Measurements from ENCODE around the gene RAB42.
"Not testable (repeated sequence)": the region's sequence is repeated elsewhere in the genome, so short reads cannot be mapped to it uniquely, and the experiment has no call there.

Gene RAB42

DNA sequence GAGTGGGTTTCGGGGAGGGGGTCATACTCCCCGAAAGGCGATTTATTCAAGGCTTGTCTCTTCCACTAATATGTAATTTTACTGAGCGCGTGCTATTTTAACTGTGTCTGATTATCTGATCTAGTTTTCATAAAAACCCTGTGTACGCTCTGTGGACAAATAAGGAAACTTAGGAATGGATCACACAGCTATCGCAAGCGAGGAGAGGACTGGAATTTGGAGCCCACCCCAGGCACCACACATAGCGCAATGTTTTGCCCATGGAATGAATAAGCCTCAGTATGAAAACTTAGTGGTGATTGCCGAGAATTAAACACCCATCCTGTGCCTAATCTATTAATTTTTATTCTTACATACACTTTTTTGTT lies 9.8 kb upstream of the RAB42 start:
- H3K4me3 ChIP-seq (ENCODE audit: low read length): peak overlapping the region; percentile 98
- TF ChIP-seq, protein P1, sequence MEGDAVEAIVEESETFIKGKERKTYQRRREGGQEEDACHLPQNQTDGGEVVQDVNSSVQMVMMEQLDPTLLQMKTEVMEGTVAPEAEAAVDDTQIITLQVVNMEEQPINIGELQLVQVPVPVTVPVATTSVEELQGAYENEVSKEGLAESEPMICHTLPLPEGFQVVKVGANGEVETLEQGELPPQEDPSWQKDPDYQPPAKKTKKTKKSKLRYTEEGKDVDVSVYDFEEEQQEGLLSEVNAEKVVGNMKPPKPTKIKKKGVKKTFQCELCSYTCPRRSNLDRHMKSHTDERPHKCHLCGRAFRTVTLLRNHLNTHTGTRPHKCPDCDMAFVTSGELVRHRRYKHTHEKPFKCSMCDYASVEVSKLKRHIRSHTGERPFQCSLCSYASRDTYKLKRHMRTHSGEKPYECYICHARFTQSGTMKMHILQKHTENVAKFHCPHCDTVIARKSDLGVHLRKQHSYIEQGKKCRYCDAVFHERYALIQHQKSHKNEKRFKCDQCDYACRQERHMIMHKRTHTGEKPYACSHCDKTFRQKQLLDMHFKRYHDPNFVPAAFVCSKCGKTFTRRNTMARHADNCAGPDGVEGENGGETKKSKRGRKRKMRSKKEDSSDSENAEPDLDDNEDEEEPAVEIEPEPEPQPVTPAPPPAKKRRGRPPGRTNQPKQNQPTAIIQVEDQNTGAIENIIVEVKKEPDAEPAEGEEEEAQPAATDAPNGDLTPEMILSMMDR (conservative IDR thresholded peaks at IDR 0.05; ENCODE audit: low read depth, low read length): no peak
- DNase-seq (ENCODE audit: low read depth): no peak

DNA sequence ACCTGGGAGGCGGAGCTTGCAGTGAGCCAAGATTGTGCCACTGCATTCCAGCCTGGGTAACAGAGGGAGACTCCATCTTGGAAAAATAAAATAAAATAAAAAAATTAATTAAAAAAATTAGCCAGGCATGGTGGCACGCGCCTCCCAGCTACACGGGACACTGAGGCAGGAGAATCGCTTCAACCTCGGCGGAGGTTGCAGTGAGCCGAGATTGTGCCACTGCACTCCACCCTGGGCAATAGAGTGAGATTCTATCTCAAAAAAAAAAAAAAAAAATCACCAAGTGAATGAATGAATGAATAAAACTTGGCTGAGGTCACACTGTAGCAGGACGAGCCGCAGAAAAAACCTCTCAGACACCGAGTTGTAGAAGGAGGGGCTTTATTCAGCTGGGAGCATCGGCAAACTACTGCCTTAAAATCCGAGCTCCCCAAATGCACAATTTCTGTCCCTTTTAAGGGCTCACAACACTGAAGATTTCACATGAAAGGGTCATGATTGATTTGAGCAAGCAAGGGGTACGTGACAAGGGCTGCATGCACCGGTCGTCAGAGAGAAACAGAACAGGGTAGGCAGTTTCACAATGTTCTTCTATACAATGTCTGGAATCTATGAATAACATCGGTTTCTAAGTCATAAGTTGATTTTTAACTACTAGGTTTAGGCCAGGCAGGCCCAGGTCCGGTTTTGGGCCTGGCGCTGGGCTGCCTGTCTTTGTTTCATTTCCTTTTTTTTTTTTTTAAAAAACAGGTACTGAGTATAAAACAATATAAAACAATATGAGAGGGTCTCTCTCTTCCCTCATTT lies 5.3 kb upstream of the RAB42 start:
- not testable (repeated sequence) for H3K4me3 ChIP-seq (ENCODE audit: low read length); DNase-seq (ENCODE audit: low read depth)

DNA sequence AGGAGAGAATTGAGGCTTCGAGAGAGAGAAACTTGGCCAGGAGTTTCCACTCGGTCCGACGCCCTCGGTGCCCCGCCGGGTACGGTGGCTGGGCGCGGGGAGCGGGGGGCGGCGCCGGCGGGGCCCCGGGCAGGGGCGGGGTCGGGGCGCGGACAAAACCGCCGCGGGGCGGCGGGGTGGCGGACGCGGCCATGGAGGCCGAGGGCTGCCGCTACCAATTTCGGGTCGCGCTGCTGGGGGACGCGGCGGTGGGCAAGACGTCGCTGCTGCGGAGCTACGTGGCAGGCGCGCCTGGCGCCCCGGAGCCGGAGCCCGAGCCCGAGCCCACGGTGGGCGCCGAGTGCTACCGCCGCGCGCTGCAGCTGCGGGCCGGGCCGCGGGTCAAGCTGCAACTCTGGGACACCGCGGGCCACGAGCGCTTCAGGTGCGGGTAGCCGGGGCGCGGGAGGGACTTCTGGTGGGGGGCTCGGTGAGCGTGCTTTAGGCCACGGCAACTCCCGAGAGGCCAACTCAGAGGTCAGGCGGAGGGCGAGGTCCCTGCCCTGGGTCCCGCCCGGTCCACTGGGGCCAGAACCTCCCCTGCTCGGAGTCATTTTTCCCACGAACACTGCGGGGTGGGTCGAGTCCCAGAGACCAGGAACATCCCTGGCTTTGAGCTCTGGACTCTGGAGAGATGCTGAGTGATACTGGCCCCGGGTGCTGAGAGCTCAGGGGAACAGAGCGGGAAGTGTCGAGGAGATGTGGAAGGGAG lies 431 bp downstream of the RAB42 start:
- TF ChIP-seq, protein P1 (conservative IDR thresholded peaks at IDR 0.05; ENCODE audit: low read depth, low read length): no peak
- peak overlapping the region; percentile 48 for H3K4me3 ChIP-seq (ENCODE audit: low read length)
- DNase-seq (ENCODE audit: low read depth): no peak

DNA sequence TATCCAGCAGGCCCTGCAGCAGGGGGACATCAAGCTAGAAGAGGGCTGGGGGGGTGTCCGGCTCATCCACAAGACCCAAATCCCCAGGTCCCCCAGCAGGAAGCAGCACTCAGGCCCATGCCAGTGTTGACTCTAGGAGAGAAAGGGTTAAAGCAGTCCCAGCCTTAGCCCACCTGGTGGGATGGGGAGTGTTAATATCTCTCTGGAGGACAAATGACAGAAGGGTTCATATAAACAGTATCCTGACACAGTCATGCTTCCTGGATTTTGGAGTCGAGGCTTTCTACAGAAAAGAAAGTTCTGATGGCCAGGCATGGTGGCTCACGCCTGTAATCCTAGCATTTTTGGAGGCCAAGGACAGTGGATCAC lies 1.9 kb downstream of the RAB42 start:
- H3K4me3 ChIP-seq (ENCODE audit: low read length); DNase-seq (ENCODE audit: low read depth): not testable (repeated sequence)

DNA sequence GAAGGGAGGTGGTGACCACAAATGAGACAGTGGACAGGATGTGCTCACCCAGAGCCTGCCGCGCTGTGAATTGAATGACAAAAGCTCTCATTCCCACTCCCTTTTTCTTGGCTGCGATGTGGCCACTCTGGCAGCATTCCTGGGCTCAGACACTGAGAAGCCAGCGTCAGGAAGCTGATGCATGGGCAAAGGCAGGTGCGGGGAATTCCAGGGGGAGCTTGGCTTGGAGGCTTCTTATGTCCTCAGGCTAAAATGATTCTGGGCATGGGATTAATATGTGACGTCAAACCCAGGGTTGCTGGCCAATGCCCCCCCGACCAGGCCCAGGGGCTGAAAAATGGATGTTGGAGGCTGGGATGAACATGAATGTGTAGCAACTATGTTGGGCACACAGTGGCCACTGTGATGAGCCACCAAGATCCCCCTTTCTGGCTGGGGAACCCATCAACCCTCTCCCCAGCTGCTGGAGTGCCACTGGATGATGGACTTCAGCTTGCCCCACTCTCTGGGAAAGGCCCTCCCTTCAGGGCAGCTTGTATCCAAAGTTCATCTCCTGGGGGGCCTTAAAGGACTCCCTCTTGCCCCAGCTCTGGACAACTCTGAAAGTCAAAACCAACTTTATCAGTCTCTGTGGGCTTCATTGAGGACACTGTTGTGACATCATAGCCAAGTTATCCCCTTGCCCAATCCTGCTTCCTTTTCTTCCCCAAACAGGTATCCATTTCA lies 2.8 kb downstream of the RAB42 start:
- not testable (repeated sequence) for H3K4me3 ChIP-seq (ENCODE audit: low read length); DNase-seq (ENCODE audit: low read depth)

DNA sequence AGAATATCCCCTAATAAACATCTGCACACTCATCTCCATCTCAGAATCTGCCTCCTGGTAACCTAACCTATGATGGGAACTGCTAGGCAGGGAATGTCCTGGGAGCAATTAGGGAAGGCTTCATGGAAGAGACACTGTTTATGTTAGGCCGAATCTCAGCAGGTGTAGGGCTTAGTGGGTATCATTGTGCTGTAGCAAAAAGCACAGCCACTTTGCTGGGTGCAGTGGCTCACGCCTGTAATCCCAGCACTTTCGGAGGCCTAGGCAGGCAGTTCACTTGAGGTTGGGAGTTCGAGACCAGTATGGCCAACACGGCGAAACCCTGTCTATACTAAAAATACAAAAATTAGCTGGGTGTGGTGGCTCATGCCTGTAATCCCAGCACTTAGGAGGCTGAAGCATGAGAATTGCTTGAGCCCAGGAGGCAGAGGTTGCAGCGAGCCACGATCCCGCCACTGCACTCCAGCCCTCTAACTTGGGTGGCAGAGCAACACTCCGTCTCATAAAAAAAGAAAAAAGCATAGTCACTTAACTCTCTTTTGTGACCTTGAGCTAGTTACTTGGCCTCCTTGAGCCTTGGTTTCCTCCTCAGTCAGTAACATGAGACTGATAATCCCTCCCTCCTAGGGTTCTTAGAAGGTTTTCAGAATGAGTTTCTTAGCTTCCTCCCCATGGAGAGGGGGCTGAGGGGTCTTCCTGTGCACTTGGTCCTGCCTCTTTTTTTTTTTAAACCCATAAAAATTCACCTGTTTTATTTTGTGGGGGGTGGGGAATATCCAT lies 3.5 kb downstream of the RAB42 start:
- TF ChIP-seq, protein P1 (conservative IDR thresholded peaks at IDR 0.05; ENCODE audit: low read depth, low read length): no peak
- no peak overlapping the region for H3K4me3 ChIP-seq (ENCODE audit: low read length)
- DNase-seq (ENCODE audit: low read depth): no peak

DNA sequence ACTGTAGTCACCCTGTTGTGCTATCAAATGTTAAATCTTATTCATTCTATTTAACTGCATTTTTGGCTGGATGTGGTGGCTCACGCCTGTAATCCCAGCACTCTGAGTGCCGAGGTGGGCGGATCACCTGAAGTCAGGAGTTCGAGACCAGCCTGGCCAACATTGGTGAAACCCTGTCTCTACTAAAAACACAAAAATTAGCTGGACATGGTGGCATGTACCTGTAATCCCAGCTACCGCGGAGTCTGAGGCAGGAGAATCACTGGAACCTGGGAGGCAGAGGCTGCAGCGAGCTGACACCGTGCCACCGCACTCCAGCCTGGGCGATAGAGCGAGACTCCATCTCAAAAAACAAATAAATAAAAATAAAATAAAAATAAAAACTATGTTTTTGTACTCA lies 4.2 kb downstream of the RAB42 start:
- H3K4me3 ChIP-seq (ENCODE audit: low read length); DNase-seq (ENCODE audit: low read depth): not testable (repeated sequence)

DNA sequence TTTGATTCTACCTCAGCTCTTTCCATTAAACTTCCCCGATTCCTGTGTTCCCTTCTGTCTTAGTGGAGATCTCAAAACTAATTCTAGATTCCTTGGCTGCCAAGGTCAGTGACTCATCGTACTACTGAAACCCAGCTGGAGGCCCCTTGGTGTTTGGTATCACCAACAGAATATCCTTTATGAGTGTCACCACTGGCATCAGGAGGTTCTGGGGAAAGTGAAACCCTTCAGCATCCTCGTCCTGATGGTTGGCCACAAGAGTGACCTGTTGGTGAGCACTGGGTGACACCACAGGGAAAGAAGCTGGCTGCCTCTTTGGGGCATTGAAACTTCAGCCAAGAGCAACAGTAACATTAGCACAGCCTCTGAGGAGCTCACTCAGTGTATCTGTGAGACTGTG lies 9.6 kb downstream of the RAB42 start:
- TF ChIP-seq, protein P1 (conservative IDR thresholded peaks at IDR 0.05; ENCODE audit: low read depth, low read length): no peak
- DNase-seq (ENCODE audit: low read depth): peak; percentile 29
- no peak overlapping the region for H3K4me3 ChIP-seq (ENCODE audit: low read length)
